ENCODE measurements around the gene PXT1. TPM values are rescaled to one million over a fixed set of nuclear protein-coding genes. Genes with fewer than 3 reads are reported as not detected.

Gene PXT1
- total and polyA plus RNA-seq, 9 of the 15 experiments (the other 6 are each of a cell fraction or from before 2014, with no cell fraction given): 0.09 to 0.11 (median 0.10) TPM; not detected in 5

- DNase-seq (ENCODE audit: extremely low read depth in 1 of 4, low spot score in 3 of 4): no peak
- Histone ChIP-seq H3K9ac (ENCODE audit: insufficient read depth in 1 of 2, low read depth in 2 of 2, low read length in 2 of 2) (no peak overlapping the region), H3K9me3 (replicated peaks; ENCODE audit: control insufficient read depth, insufficient read depth, low read depth, low read length) (no peaks in the 10 kb centered on the region), H2AFZ (ENCODE audit: low read depth, low read length) (no peak overlapping the region), H3K4me3 (no peak overlapping the region), H3K27me3 (ENCODE audit: control insufficient read depth in 2 of 2, insufficient read depth in 2 of 2, low read length in 2 of 2) (peaks cover 42 to 60% of the 10 kb centered on the region in 2 experiments), H3K4me2 (ENCODE audit: insufficient read depth, low read length) (no peak overlapping the region), H3K27ac (ENCODE audit: extremely low read depth, low read depth, low read length) (no peak overlapping the region), H3K79me2 (ENCODE audit: control insufficient read depth, insufficient read depth, low read length) (no peaks in the 10 kb centered on the region), H3K9me1 (ENCODE audit: control insufficient read depth, insufficient read depth, low read length) (no peaks in the 10 kb centered on the region), H4K20me1 (replicated peaks; ENCODE audit: control insufficient read depth, insufficient read depth, low read length) (no peaks in the 10 kb centered on the region; the same call in 1 of the 2 replicates), H3K4me1 (replicated peaks in 1 of 2; ENCODE audit: control insufficient read depth in 2 of 2, insufficient read depth in 2 of 2, low read length in 2 of 2) (peaks cover 0 to 17% of the 10 kb centered on the region in 2 experiments; a peak in 3 of 5 replicates), H3K36me3 (ENCODE audit: control insufficient read depth, insufficient read depth, low read length) (no peaks in the 10 kb centered on the region)
- no peak for FAIRE-seq
- BruUV-seq (replicated peaks): no TSS peak
- 3% methylated on average over 2 of the region's 2 CpGs for WGBS (ENCODE audit: insufficient coverage, low coverage, missing lambda C conversion rate)
- ATAC-seq: no peak
- in situ Hi-C loops (cut with MboI): no loop called here
- CTCF ChIA-PET (ENCODE audit: low intra/inter-chr PET ratio): no interaction called here
- intact Hi-C loops (cut with micrococcal nuclease): no loop called here
- TF ChIP-seq MAFK (IDR thresholded peaks at IDR 0.05; ENCODE audit: low read length): no peak
- TF ChIP-seq CEBPB (tag; IDR thresholded peaks at IDR 0.05): peak; percentile 81
- no peak for TF ChIP-seq MECOM (CRISPR knock-in tag; IDR thresholded peaks at IDR 0.05)
- no peak for TF ChIP-seq CBX2 (IDR thresholded peaks at IDR 0.05; ENCODE audit: insufficient read depth, low read length, poor library complexity, severe bottlenecking)
- no peak for TF ChIP-seq TAF7 (tag; IDR thresholded peaks at IDR 0.05)
- no peak for TF ChIP-seq CEBPG (CRISPR knock-in tag; IDR thresholded peaks at IDR 0.05)
- TF ChIP-seq CEBPG (tag; conservative IDR thresholded peaks at IDR 0.05 in 1 of 2, IDR thresholded peaks at IDR 0.05 in 1 of 2): 0 out of 4 replicates have a peak, but pooled peaks of 1 of the 2 experiments have one; percentile 45
- TF ChIP-seq RBBP5 (IDR thresholded peaks at IDR 0.05; ENCODE audit: borderline replicate concordance, insufficient read depth, low read length, poor library complexity, severe bottlenecking): no peak
- POLR2A ChIA-PET: no interaction called here
Observed at GRCh38 chr6:36384095-36384494, 58.6 kb downstream of the PXT1 start.
